SK-MEL-5 (cell line): ENCODE results near the gene CLCN4. TPM values are rescaled to one million over a fixed set of nuclear protein-coding genes. Genes with fewer than 3 reads are reported as not detected.
A peak's percentile ranks its signal among the peaks of the same experiment; 100 is the strongest.

Experiments used
- DNase-seq: peaks from one replicate; pipeline ENCODE4 v3.0.0-alpha.2; 2016; ENCODE audit warnings: low read depth, low spot score
- in situ Hi-C: cut with HindIII; loops from 2 replicates; pipeline ENCODE4 v1.10.0; 2016; ENCODE audit warnings: low sequenced_read_pairs, high pct_unique_total_duplicates, low pct_unique_long_range_greater_than_20kb
- total RNA-seq: library from RNA; depleted of rRNA; stranded (reverse); fragments of >200 nt; shearing (Covaris generic); gene quantifications from 2 replicates; pipeline ENCODE4 v1.2.3, GENCODE V29; 2014; rRNA removed

The CLCN4 gene
- total RNA-seq, 1 experiment from 2014 or later, result 1.8 TPM

- in situ Hi-C loops, result no loop called here
- no peak for DNase-seq
Observed at GRCh38 chrX:10243106-10243505, 86.3 kb downstream of the CLCN4 start.

- in situ Hi-C loops, result no loop called here
- no peak for DNase-seq
Observed at GRCh38 chrX:10244915-10245622, 88.3 kb downstream of the CLCN4 start.

GRCh38 chrX:10245886-10246285, 89.1 kb downstream of the CLCN4 start:
- in situ Hi-C loops, result no loop called here
- DNase-seq, result no peak

- DNase-seq, result no peak
- in situ Hi-C loops, result no loop called here
Observed at GRCh38 chrX:10246297-10246696, 89.5 kb downstream of the CLCN4 start.

- in situ Hi-C loops, result no loop called here
Observed at GRCh38 chrX:10246846-10247245, 90.1 kb downstream of the CLCN4 start.

GRCh38 chrX:10254739-10255138, 98.0 kb downstream of the CLCN4 start:
- peak; percentile 34 for DNase-seq
- in situ Hi-C loops, result no loop called here

More at GRCh38 chrX:10246846-10247245, 90.1 kb downstream of the CLCN4 start:
- DNase-seq, result no peak

GRCh38 chrX:10259716-10260115, 102.9 kb downstream of the CLCN4 start:
- no peak for DNase-seq
- in situ Hi-C loops, result no loop called here

GRCh38 chrX:10265775-10266174, 109.0 kb downstream of the CLCN4 start:
- in situ Hi-C loops, result no loop called here

GRCh38 chrX:10278716-10279115, 121.9 kb downstream of the CLCN4 start:
- DNase-seq, result no peak

More at GRCh38 chrX:10265775-10266174, 109.0 kb downstream of the CLCN4 start:
- no peak for DNase-seq

GRCh38 chrX:10280071-10280470, 123.3 kb downstream of the CLCN4 start:
- in situ Hi-C loops, result no loop called here
- DNase-seq, result no peak

More at GRCh38 chrX:10278716-10279115, 121.9 kb downstream of the CLCN4 start:
- in situ Hi-C loops, result no loop called here

GRCh38 chrX:10282490-10282889, 125.7 kb downstream of the CLCN4 start:
- DNase-seq, result no peak
- in situ Hi-C loops, result no loop called here

GRCh38 chrX:10286195-10286594, 129.4 kb downstream of the CLCN4 start:
- in situ Hi-C loops, result no loop called here
- no peak for DNase-seq

Other genes with a start within 250 kb of the CLCN4 start
- gene CLDN34, start 189.6 kb upstream of the CLCN4 start, total RNA-seq, result not detected in 2 replicates